ENCODE data around the gene KIF3C.

KIF3C gene

GRCh38 chr2:25885933-25886332 lies 96.4 kb downstream of the KIF3C start:
- no peak for DNase-seq (ENCODE audit: low read depth)
- no peak overlapping the region for H3K4me3 ChIP-seq (ENCODE audit: low read depth, low read length)
- TF ChIP-seq MAX (IDR thresholded peaks at IDR 0.05; ENCODE audit: low read depth, low read length) (no peak), MYC (IDR thresholded peaks at IDR 0.05; ENCODE audit: low read depth, low read length) (no peak), CTCF (IDR thresholded peaks at IDR 0.05; ENCODE audit: low read depth, low read length) (no peak), POLR2A (IDR thresholded peaks at IDR 0.05; ENCODE audit: extremely low read depth, insufficient read length) (no peak)

GRCh38 chr2:25881764-25882163 lies 100.5 kb downstream of the KIF3C start:
- no peak for DNase-seq (ENCODE audit: low read depth)
- no peak overlapping the region for H3K4me3 ChIP-seq (ENCODE audit: low read depth, low read length)
- no peak for TF ChIP-seq CTCF (IDR thresholded peaks at IDR 0.05; ENCODE audit: low read depth, low read length)
- no peak for TF ChIP-seq POLR2A (IDR thresholded peaks at IDR 0.05; ENCODE audit: extremely low read depth, insufficient read length)
- TF ChIP-seq MAX (IDR thresholded peaks at IDR 0.05; ENCODE audit: low read depth, low read length) = no peak
- TF ChIP-seq MYC (IDR thresholded peaks at IDR 0.05; ENCODE audit: low read depth, low read length) = no peak

GRCh38 chr2:25879133-25879730 lies 103.1 kb downstream of the KIF3C start:
- TF ChIP-seq POLR2A (IDR thresholded peaks at IDR 0.05; ENCODE audit: extremely low read depth, insufficient read length) = no peak
- no peak for TF ChIP-seq MYC (IDR thresholded peaks at IDR 0.05; ENCODE audit: low read depth, low read length)
- no peak for TF ChIP-seq CTCF (IDR thresholded peaks at IDR 0.05; ENCODE audit: low read depth, low read length)
- no peak for TF ChIP-seq MAX (IDR thresholded peaks at IDR 0.05; ENCODE audit: low read depth, low read length)
- H3K4me3 ChIP-seq (ENCODE audit: low read depth, low read length) = peak overlapping the region; percentile 62
- no peak for DNase-seq (ENCODE audit: low read depth)

GRCh38 chr2:25878361-25879132 lies 103.8 kb downstream of the KIF3C start, which contains the start of gene ASXL2:
Gene ASXL2 (minus strand): TSS chr2:25878487. CDS start chr2:25878222, 265 bp downstream.
- TF ChIP-seq MYC (IDR thresholded peaks at IDR 0.05; ENCODE audit: low read depth, low read length) (peak; percentile 57; the same call in 1 of the 2 replicates), CTCF (IDR thresholded peaks at IDR 0.05; ENCODE audit: low read depth, low read length) (no peak), MAX (IDR thresholded peaks at IDR 0.05; ENCODE audit: low read depth, low read length) (peak; percentile 47), POLR2A (IDR thresholded peaks at IDR 0.05; ENCODE audit: extremely low read depth, insufficient read length) (peak; percentile 85)
- peak; percentile 99 for DNase-seq (ENCODE audit: low read depth)
- peak within 1 kb of the TSS; percentile 86 for H3K4me3 ChIP-seq (ENCODE audit: low read depth, low read length)

GRCh38 chr2:25877431-25878360 lies 104.6 kb downstream of the KIF3C start:
- TF ChIP-seq CTCF (IDR thresholded peaks at IDR 0.05; ENCODE audit: low read depth, low read length) (no peak), MYC (IDR thresholded peaks at IDR 0.05; ENCODE audit: low read depth, low read length) (0 out of 2 replicates have a peak, but pooled peaks have one; percentile 54), MAX (IDR thresholded peaks at IDR 0.05; ENCODE audit: low read depth, low read length) (no peak), POLR2A (IDR thresholded peaks at IDR 0.05; ENCODE audit: extremely low read depth, insufficient read length) (no peak)
- peak overlapping the region; percentile 86 for H3K4me3 ChIP-seq (ENCODE audit: low read depth, low read length)
- peak; percentile 79 for DNase-seq (ENCODE audit: low read depth)
